ENCODE results near the gene C10orf53. TPM values are rescaled to one million over a fixed set of nuclear protein-coding genes. Genes with fewer than 3 reads are reported as not detected.

Gene C10orf53
- total and polyA plus RNA-seq, 10 of the 15 experiments (the other 5 are each of a cell fraction or from before 2014, with no cell fraction given), result not detected

- WGBS (ENCODE audit: insufficient coverage, insufficient replicate concordance, low lambda C conversion rate, missing lambda C conversion rate), result 7% methylated on average over 9 of the region's 9 CpGs
- no peaks in the 10 kb centered on the region for H3K27me3 ChIP-seq (replicated peaks in 1 of 2; ENCODE audit: control insufficient read depth in 2 of 2, insufficient read depth in 2 of 2, low read length in 1 of 2)
- CTCF ChIA-PET, result no interaction called here
- in situ Hi-C loops (cut with MboI) (no loop called here), intact Hi-C loops (cut with micrococcal nuclease; ENCODE audit: unreplicated experiment) (no loop called here)
- H3K4me1 ChIP-seq (ENCODE audit: control insufficient read depth, insufficient read depth, low read length), result no peaks in the 10 kb centered on the region
- RAD21 ChIA-PET (ENCODE audit: unreplicated experiment), result no interaction called here
- H3K4me2 ChIP-seq (ENCODE audit: control insufficient read depth, insufficient read depth), result no peak overlapping the region
- no peak overlapping the region for H2AFZ ChIP-seq (ENCODE audit: control insufficient read depth, low read depth, low read length)
- no peak for TF ChIP-seq ZNF274 (IDR thresholded peaks at IDR 0.05; ENCODE audit: insufficient read depth, insufficient read length)
- TF ChIP-seq ZBTB40 (IDR thresholded peaks at IDR 0.05; ENCODE audit: borderline replicate concordance), result no peak
- TF ChIP-seq SMAD1 (IDR thresholded peaks at IDR 0.05; ENCODE audit: low read depth, partially characterized antibody), result no peak
- no peak for TF ChIP-seq PRDM15 (CRISPR knock-in tag; IDR thresholded peaks at IDR 0.05)
- no peak for TF ChIP-seq ATF7 (IDR thresholded peaks at IDR 0.05; ENCODE audit: low read depth)
- no peak for TF ChIP-seq POLR2AphosphoS2 (IDR thresholded peaks at IDR 0.05; ENCODE audit: low read depth, low read length)
- no peak for FAIRE-seq
- H3K9ac ChIP-seq (ENCODE audit: control insufficient read depth, insufficient read depth, low read length), result no peak overlapping the region
- H3K79me2 ChIP-seq (ENCODE audit: control insufficient read depth, insufficient read depth, low read length), result no peaks in the 10 kb centered on the region
- SMC1A ChIA-PET (ENCODE audit: uncharacterized antibody, unreplicated experiment), result no interaction called here
- POLR2A ChIA-PET, result no interaction called here
- no TSS peak for BruUV-seq (replicated peaks)
- no peaks in the 10 kb centered on the region for H4K20me1 ChIP-seq (ENCODE audit: control insufficient read depth, insufficient read depth)
- H3K27ac ChIP-seq (ENCODE audit: control insufficient read depth, insufficient read depth), result no peak overlapping the region
- H3K36me3 ChIP-seq (ENCODE audit: control insufficient read depth in 2 of 2, insufficient read depth in 2 of 2, low read length in 1 of 2), result no peaks in the 10 kb centered on the region
- DNase-seq (ENCODE audit: low read depth, low spot score), result no peak
- H3K9me3 ChIP-seq (replicated peaks; ENCODE audit: control insufficient read depth, insufficient read depth, low read length), result no peaks in the 10 kb centered on the region; the same call in 2 of the 3 replicates
- no peak for ATAC-seq
- H3K4me3 ChIP-seq, result no peak overlapping the region
Observed at GRCh38 chr10:49656845-49657493, 22.5 kb upstream of the C10orf53 start.

All from GM12878 (cell line).